Pulmonary artery endothelial cell (primary cell): ENCODE results near the gene TRMT61B. TPM values are rescaled to one million over a fixed set of nuclear protein-coding genes. Genes with fewer than 3 reads are reported as not detected.

Source experiments
- DNase-seq: peaks from one replicate; pipeline ENCODE4 v3.0.0-alpha.2; 2011; ENCODE audit warnings: low read depth, low spot score
- total RNA-seq: library from RNA; depleted of rRNA; stranded (reverse); fragments of >200 nt; gene quantifications from 2 replicates; pipeline ENCODE4 v1.2.3, GENCODE V29; 2014

The TRMT61B gene
- total RNA-seq, 1 donor from 2014 or later: 12.0 TPM

DNA sequence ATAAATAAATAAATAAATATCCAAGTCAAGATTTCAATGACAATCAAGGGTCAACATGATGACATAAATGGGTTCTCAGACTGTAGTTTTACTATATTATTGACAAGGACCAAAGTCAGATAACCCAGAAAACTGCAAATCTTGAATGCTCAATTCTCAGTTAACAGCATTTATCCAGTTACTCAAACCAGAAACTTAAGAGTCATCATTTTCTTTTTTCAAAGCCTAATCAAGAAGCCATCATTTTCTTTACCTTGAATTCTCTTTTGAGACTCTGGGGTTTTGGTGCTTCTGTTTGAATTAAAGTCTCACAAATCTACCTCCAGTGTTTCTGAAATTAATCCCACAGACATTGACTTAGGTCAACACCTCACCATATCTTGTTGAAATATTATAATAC is 14.1 kb downstream of the TRMT61B start:
- no peak for DNase-seq

DNA sequence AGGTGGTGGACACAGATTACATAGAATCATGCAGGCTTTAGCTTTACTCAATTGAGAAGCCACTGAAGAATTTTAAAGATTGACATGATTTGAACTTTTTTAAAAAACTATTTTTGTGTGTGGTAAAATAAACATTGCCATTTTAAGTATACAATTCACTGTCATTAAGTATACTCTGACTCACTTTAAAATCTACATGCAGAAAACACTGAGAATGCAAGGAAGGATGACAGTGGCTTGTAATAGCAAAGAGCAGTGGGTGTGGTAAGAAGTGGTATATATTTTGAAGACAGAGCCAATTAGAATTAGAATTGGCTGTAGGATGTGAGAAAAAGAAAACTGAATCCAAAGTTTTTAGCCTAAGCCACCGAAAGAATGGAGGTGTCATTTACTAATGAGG is 14.9 kb downstream of the TRMT61B start:
- no peak for DNase-seq

DNA sequence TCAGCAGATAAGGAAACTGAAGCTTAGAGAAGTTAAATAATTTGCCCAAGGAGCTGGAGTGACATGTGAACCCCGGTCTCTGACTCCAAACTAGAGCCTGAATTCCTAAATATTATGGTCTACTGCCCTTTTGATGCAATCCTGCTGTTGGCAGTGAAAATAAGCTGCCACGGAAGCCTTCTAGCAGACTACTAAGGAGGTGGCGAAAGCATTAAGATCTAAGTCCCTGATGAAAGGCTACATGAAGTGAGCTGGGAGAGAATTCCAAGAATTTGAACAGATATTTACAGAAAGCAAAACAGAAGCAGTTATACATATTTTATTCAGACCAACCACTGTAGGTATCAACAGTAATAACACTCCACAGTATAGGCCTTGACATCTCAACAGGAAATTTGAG is 28.1 kb downstream of the TRMT61B start:
- DNase-seq: no peak

DNA sequence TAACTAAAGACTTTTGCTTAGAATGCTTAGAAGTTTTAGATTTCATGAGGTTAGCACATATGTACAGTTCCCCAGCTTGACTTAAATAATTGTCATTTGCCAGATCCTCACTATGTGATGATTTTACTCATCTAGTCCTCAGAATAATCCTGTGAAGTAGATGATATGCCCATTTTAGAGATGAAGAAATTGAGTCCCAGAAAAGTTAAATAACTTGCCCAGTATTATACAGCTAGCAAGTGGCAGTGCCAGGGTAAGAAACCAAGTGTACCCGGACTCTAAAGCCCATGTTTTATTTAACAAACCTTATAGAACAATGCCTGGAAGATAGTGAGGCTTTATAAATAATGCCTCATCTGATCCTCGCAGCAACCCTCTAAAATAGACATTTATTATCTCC is 31.1 kb downstream of the TRMT61B start:
- DNase-seq: no peak

DNA sequence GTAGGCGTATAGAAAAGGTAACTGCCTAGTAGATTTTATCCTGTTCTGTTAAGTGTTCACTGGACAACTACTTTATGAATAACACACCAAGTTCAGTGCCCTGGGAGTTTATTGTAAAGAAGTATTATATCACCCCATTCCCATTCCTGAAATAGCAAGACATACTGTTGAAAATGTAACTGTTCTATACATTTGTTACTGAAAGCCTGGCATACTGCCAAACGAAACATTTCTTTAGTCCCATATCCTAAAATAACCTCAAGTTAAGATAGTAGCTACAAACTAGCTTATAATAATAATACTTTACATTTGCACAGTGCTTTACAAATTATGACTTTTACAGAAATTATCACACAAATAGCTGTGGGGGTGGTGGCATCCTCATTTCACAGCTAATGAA is 34.3 kb downstream of the TRMT61B start:
- no peak for DNase-seq

DNA sequence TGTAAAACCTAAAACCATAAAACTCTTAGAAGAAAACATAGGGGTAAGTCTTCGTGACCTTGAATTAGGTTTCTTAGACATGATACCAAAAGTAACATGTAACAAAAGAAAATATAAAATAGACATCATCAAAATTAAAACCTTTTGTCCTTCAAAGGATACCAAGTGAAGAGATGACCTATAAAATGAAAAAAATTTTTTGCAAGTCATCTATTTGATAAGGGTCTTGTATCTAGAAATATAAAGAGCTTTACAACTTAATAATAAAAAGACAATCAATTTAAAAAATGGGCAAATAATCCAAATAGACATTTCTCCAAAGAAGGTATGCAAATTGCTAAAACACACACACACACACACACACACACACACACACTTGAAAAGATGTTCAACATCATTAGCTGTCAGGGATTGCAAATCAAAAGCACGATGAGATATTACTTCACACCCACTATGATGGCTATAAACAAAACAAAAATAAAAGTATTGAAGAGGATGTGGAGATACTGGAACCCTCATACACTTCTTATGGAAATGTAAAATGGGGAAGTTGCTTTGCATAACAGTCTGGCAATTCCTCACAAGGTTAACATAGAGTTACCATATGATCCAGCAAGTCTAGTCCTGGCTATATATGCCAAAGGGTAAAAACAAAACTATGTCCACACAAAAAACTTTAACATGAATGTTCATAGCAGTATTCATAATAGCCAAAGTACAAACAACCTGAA is 36.2 kb downstream of the TRMT61B start:
- DNase-seq: no peak

DNA sequence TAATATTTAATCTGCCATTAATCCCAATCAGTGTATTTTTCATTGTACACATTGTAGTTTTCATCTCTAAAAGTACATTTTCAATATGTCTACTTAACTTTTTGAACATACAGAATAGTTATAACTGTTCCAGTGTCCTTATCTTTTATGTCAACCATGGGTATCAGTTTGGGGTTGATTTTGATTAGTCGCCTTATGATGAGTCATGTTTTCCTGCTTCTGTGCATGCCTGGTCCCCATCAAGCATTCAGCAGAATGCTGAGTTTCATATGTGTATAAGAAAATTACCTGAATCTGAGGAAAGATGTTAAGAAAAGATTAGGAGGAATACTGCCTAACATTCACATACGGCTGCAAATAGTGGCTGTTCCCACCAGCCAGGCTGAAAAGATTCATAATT is 41.7 kb downstream of the TRMT61B start:
- no peak for DNase-seq

DNA sequence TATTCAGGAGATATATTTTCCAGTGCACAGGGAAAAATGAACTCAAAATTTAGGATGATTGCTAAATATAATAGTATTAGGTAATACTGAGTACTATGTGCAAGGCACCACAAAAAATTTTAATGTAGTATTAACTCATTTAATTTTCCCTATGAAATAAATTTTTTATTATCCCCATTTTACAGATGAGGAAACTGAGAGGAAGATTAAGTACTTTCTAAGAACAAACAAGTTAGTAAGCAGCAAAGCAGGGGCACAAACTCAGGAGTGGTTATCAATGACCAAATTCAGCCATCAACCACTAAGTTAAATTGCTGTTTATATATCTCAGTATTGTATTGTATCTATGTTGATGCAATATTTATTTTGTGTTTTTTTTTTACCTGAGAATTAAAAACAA is 45.2 kb downstream of the TRMT61B start:
- DNase-seq: no peak

DNA sequence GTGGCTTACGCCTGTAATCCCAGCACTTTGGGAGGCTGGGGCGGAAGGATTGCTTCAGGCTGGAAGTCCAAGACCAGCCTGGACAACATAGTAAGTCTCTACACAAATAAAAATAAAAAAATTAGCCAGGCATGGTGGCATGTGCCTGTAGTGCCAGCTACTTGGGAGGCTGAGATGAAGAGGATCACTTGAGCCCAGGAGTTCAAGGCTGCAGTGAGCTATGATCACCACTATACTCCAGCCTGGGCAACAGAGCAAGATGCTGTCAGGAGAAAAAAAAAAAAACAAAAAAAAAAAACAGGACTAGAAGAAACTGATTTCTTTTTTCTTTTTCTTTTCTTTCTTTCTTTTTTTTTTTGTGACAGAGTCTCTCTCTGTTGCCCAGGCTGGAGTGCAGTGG is 45.9 kb downstream of the TRMT61B start:
- DNase-seq: no peak

DNA sequence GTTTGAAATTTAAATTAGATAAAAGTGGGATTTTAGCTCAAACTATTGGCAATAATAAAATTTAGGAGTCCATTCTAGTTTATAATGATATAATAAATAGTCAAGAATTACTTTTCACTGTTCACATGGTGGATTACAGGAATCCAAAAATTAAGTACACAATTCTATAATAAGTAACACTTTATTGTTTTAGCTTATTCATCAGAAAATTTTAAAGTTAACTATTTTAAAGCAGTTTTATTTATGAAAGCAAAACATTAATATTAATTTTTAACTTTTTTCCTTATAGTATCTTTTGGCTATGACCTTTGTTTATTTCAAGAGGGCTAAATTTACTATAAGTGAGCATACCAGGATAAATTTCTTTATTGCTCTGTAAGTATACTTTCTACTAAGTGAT is 48.1 kb downstream of the TRMT61B start:
- DNase-seq: no peak

DNA sequence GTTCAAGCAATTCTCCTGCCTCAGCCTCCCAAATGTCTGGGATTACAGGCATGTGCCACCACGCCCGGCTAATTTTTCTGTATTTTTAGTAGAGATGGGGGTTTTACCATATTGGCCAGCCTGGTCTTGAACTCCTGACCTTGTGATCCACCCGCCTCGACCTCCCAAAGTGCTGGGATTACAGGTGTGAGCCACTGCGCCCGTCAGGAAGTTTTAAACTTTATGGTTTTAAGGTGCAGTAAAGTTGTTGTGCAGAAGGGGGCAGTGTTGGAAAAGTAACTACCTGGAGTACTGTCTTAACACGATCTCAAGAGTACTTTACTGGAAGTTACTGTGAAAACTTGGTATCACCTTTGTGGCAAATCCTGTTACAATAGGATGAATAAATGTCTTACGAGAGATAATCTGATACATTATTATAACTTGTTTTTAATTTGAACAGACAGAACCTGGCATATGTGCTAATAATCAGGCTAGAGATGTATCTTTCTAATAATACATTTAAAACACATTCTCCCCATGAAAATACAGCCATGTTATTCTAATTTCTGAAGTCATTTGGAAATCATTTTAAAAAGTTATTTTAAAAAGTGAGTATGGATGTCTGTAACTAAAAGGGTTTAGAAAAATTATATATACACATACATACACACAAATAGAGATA is 48.7 kb downstream of the TRMT61B start:
- DNase-seq: no peak

DNA sequence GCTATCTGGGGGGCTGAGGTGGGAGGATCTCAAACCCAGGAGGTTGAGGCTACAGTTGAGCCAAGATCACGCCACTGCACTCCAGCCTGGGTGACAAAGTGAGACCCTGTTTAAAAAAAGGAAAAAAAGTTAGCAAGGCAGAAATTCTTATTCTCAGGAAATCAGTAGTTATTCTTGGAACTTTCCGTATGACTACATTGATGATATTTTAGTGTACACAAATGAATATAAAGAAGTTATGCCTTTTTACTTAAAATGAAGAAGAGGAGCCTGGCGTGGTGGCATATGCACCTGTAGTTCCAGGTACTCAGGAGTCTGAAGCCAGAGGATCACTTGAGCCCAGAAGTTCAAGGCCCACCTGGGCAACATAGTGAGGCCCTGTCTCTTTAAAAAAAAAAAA is 52.1 kb downstream of the TRMT61B start:
- DNase-seq: no peak

DNA sequence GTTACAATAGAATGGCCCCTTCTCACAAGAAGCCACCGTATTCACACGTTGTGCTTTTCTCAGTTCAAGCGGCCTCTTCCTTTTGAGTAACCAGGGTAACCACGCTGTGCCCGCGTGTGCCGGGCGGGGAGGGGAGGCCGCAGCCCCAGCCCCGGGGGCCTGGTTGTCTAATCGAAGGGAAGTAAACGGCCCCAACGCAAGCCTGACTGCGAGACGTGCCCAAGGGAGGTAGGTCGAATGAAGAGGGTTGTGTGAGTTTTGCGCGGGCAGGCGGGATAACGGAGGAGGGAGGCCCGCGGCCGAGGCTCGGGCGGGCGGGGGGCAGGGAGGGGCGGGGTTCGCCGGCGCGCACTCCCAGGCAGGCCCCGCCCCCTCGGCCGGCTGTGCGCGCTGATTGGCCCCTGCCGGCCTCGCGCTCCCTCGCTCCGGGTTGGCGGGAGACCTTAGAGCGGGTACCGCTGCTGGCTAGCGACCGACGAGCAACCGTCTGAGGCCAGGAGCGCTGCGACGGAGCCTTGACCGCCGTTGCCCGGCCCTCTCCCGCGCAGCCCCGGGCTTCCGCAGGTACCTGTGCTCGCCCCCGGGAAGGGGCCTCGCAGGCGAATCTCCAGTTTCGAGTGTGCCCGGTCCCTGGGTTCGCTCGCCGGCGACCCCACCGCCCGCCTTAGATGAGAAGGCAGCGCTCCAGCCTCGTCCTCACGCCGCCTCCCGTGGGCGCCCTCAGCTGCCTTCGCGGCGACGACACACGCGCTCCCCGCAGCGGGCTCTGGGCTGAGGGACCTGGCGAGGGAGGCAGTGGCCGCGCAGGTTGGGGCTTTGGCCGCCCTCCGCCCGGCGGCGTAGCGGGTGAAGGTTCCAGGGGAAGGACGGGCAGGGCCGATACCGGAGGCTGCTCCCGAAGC is 59.5 kb downstream of the TRMT61B start, which contains the start of gene SPDYA:
Gene SPDYA (plus strand): TSS at position 451 of the 902 bp plus-strand sequence. CDS start 5,181 bp downstream, outside the sequence.
- DNase-seq: no peak

DNA sequence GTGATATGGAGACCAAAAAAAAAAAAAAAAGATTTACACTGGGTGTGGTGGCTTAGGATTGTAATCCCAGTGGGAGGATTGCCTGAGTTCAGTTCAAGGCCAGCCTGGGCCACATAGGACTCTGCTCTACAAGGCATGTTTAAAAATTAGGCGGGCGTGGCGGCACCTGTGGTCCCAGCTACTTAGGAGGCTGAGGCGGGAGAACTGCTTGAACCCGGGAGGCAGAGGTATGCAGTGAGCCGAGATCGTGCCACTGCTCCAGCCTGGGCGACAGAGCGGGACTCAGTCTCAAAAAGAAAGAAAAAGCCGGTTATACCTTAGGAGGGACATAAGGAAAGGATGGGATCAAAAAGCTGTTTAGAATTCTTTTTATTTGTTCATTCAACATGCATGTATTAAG is 60.2 kb downstream of the TRMT61B start:
- no peak for DNase-seq

DNA sequence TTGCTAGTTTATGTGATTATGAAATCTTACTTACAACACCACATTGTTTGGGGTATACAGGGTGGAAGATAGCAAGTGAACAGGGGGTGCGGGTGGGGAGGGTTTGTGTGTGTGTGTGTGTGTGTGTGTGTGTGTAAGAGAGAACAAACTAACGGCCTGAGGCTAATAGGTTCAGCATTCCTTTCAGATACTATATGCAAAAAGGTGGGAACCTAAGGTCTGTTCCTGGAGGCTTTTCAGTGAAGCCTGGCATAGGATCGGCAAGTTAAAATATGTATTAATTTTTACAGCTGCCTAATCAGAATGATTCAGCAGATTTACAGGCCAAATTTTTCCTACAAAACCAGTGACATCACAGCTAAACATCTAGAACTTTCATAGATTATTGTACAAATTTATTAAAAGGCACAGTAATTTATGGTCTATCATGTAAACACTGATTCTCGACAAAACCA is 67.1 kb downstream of the TRMT61B start:
- no peak for DNase-seq

DNA sequence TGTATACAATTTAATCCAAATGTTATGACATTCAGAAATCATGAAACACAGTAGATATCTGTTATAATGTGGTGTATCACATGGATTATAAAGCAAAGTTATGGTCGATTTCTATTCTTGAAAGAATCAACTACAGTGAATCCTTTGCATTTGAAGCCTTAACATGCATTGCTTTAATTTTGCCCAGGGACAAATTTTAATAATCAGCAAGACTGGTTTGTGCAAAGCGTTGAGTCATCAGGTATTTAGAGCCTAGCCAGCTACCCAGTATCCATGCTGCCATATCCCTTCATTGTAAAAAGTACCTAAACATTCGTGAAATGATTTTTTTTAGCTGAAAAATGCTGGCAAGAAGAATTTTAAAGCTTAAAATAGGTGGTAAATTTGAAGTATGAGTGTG is 68.4 kb downstream of the TRMT61B start:
- DNase-seq: no peak

Other genes starting within 250 kb of the TRMT61B start
- 169 and 197 TPM in 2 replicates for gene PPP1CB, start 118.5 kb downstream of the TRMT61B start, total RNA-seq
- 0.79 and 1.0 TPM in 2 replicates for gene SPDYA, start 59.5 kb downstream of the TRMT61B start, total RNA-seq
- gene WDR43, start 24.4 kb upstream of the TRMT61B start, total RNA-seq: 103 and 105 TPM in 2 replicates
- gene TOGARAM2, start 111.0 kb upstream of the TRMT61B start, total RNA-seq: 0.14 TPM in 1 of 2 replicates, not detected in the other
- gene PCARE, start 204.2 kb upstream of the TRMT61B start, total RNA-seq: not detected in 2 replicates
- 28.0 and 35.5 TPM in 2 replicates for gene CLIP4, start 245.1 kb upstream of the TRMT61B start, total RNA-seq